ENCODE results near the gene OTOF. TPM values are rescaled to one million over a fixed set of nuclear protein-coding genes. Genes with fewer than 3 reads are reported as not detected.

Gene OTOF
- total and polyA plus RNA-seq, 2 donors (not counting 3 experiments of a cell fraction or from before 2014, with no cell fraction given) = 0.06 to 0.22 TPM

GRCh38 chr2:26509141-26509540, 31.2 kb upstream of the OTOF start:
- ChIA-PET POLR2A (no interaction called here), CTCF (interaction anchor here (2.3 kb wide), 1 partner anchor 68 kb away, joined by 6 read pairs; no protein-coding TSS in a partner anchor)
- Histone ChIP-seq H3K4me3 (replicated peaks in 1 of 3; ENCODE audit: insufficient read depth in 1 of 3, low read depth in 1 of 3, low read length in 3 of 3) (no peak overlapping the region), H3K4me2 (ENCODE audit: insufficient read depth, low read length) (no peak overlapping the region), H3K36me3 (ENCODE audit: control insufficient read depth in 2 of 2, extremely low read depth in 1 of 2, insufficient read depth in 2 of 2, low read length in 2 of 2) (no peaks in the 10 kb centered on the region), H3K9me1 (replicated peaks; ENCODE audit: control insufficient read depth, extremely low read depth, insufficient read depth, low read length) (no peaks in the 10 kb centered on the region), H3K27me3 (ENCODE audit: control insufficient read depth in 2 of 2, insufficient read depth in 2 of 2, low read length in 2 of 2) (peaks cover 2% of the 10 kb centered on the region in 2 experiments), H4K20me1 (replicated peaks; ENCODE audit: control insufficient read depth, extremely low read depth, insufficient read depth, low read length) (no peaks in the 10 kb centered on the region), H3K27ac (ENCODE audit: insufficient read depth, low read depth, low read length) (no peak overlapping the region), H3K4me1 (ENCODE audit: control insufficient read depth, extremely low read depth, insufficient read depth, low read length) (no peaks in the 10 kb centered on the region), H3K9ac (replicated peaks; ENCODE audit: extremely low read depth, insufficient read depth, low read length) (no peak overlapping the region), H2AFZ (ENCODE audit: low read depth, low read length) (no peak overlapping the region), H3K79me2 (ENCODE audit: control insufficient read depth, insufficient read depth, low read length) (no peaks in the 10 kb centered on the region), H3K9me3 (replicated peaks; ENCODE audit: control insufficient read depth, insufficient read depth, low read length) (no peaks in the 10 kb centered on the region)
- DNase-seq (ENCODE audit: low read depth, low spot score) (no peak), FAIRE-seq (no peak)
- TF ChIP-seq JUN (IDR thresholded peaks at IDR 0.05; ENCODE audit: borderline replicate concordance, insufficient read depth, insufficient read length, low read depth) = no peak
- TF ChIP-seq, protein P1, sequence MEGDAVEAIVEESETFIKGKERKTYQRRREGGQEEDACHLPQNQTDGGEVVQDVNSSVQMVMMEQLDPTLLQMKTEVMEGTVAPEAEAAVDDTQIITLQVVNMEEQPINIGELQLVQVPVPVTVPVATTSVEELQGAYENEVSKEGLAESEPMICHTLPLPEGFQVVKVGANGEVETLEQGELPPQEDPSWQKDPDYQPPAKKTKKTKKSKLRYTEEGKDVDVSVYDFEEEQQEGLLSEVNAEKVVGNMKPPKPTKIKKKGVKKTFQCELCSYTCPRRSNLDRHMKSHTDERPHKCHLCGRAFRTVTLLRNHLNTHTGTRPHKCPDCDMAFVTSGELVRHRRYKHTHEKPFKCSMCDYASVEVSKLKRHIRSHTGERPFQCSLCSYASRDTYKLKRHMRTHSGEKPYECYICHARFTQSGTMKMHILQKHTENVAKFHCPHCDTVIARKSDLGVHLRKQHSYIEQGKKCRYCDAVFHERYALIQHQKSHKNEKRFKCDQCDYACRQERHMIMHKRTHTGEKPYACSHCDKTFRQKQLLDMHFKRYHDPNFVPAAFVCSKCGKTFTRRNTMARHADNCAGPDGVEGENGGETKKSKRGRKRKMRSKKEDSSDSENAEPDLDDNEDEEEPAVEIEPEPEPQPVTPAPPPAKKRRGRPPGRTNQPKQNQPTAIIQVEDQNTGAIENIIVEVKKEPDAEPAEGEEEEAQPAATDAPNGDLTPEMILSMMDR (IDR thresholded peaks at IDR 0.05; ENCODE audit: extremely low read depth in 1 of 2, insufficient read depth in 1 of 2, low read depth in 1 of 2, low read length in 2 of 2) = no peak
- TF ChIP-seq FOS (IDR thresholded peaks at IDR 0.05; ENCODE audit: borderline replicate concordance, insufficient read depth, low read length) = no peak
- TF ChIP-seq GATA2 (IDR thresholded peaks at IDR 0.05; ENCODE audit: insufficient read depth, insufficient read length, low read depth, low read length) = no peak
- no peak for TF ChIP-seq POLR2A (IDR thresholded peaks at IDR 0.05; ENCODE audit: low read depth, low read length)
- no peak for TF ChIP-seq MYC (IDR thresholded peaks at IDR 0.05; ENCODE audit: low read depth, low read length)
- TF ChIP-seq MAX (IDR thresholded peaks at IDR 0.05; ENCODE audit: insufficient read depth, insufficient read length) = no peak
- dilution Hi-C loops (cut with MboI; ENCODE audit: extremely low pct_ligation_motif_present, low sequenced_read_pairs) (no loop called here), intact Hi-C loops (cut with micrococcal nuclease) (no loop called here)
- no TSS peak for BruUV-seq (replicated peaks)

All from endothelial cell of umbilical vein (primary cell).